Hematopoietic multipotent progenitor cell treated with erythropoietin and hydrocortisone succinate and interleukin-3 and kit ligand, for 6 days (in vitro differentiated cells): ENCODE data around the gene PLEKHM1.

ENCODE experiments used
- DNase-seq: peaks from one replicate; pipeline ENCODE4 v3.0.0-alpha.2; 2015

PLEKHM1 gene

DNA sequence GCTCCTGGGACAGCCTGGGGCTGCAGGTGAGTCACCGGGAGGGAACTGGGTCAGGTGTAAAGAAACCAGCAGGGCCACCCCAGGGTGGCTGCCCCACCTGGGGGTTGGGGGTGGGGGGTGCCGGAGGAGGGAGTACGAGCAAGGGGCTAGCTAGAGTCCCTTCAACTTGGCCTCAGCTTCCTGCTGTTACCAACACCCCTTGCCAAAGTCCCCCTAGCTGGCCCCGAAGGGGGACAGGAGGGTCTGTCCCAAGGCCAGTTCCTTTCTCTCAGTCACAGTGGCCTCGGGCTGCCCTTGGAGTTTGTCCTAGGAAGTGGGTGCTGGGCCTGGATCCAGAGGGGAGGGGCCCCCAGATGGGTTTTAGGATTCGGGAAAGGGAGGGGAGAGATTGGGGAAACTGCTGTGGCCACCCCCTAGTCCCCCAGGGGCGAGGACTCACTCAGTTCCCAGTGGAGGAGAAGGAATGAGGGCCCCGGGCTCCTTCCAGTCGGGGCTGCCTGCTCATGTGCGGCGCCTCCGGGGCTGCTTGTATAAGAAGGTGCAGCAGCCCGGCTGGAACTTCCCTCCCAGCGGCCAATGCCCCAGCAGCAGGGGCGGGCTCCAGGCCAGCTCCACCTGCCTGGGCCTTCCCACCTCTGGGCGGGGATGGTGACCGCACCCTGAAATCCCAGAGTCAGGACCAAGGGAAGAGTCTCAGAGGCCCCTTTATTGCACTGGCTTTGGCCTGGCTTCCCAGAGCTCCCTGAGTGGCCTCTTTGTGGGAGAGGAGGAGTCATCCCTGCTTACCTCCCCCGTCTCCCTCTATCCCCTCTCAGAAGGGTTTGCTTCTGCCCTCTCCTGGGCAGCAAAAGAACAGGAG, 65.2 kb downstream of the PLEKHM1 start:
- peak; percentile 66 for DNase-seq

DNA sequence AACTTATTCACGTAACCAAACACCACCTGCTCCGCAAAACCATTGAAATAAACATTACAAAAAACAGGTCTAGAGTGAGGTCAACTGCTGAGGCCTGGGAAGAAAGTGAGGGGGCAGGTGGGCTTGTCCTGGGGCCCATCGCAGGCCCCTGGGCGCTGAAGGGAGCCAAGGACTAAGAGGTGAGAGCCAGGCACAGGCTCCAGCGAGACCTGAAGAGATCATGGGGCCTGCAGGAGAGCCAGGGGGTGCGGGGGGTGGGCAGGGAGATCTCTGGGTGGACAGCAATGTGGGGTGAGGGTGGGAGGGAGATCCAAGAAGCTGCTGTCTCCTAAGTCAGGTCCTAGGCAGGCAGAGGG, 65.8 kb downstream of the PLEKHM1 start:
- DNase-seq = no peak

DNA sequence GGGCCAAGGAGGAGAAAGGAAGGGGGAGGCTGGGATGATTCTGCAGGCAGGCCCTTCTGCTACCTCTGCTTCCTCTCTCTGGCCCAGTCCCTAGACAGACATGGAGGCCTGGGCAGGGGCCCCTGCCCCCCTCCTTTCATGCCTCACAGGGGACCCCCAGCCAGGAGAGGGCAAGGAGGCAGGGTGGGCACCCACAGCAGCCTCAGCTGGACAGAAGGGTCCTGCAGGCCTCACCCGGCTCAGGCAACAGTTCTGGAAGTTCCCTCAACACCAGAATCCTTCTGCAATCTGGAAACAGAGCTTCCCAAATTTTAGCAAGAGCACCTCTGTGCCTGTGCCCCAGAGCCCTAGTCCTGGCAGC, 66.6 kb downstream of the PLEKHM1 start:
- DNase-seq = no peak

DNA sequence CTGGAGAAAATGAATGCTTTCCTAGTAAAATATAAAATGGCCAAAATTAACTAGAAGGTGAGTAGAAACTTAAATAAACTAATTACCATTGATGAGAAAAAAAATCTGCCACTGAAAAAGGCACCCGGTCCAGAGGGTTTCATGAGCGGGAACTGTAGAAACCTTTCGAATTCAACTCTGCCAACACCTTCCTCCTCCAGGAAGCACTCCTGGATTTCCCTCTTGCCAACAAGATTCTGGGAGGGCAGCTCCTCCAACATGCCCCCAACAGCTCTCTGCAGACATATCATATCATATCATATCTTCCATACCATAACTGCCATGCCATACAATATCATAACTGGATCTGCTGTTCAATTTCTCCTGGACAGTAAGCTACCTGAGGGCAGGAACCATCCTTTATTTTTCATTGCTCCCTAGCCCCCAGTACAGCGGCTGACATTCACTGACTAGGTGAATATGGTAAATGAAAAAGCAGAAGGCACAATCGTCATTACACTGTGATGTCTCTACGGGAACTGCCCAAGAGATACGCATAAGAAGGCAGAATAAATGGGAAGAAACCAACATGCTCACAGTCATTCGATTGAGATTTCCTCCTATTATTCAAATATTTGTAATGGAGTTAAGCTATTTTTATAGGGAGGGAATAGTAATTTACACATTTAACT, 67.1 kb downstream of the PLEKHM1 start:
- peak; percentile 3 for DNase-seq

DNA sequence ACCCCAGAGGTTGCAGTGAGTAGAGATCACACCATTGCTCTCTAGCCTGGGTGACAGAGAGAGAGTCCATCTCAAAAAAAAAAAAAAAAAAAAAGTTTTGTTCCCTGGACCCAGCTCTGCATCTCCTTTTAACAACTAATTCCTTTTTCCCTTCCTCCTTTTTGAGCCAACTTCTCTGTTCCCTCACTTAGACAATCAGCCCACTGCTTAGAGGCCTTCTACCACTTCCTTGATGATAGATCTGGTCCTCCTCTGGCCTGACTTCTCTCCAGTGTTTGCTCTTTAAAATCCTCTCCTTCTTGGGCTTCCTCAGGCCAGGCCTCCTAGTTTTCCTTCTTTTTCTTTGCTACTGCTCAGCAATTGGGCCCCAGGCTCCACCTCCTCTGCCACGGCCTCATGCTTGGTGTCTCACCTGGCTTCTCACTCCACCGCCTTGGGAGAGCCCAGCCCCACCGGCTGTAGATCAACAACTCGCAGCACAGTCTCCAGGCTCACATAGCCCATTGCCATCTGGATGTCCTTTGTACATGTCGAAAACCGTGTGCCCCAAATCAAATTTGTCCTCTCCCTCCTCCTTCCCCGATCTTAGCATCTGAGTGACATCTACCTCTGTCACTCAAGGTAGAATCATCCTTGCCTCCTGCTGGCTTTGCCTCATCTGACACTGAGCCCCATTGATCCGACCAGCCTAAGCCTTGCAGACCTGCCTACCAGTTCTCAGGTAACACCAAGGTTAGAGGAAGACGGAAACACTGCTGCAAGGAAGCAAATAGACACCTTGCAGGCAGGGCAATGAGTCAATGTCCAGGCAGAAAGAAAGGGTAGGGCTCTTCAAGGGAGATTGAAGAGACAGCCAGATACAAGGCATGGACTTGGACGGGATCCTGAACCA, 75.3 kb downstream of the PLEKHM1 start:
- DNase-seq = no peak

DNA sequence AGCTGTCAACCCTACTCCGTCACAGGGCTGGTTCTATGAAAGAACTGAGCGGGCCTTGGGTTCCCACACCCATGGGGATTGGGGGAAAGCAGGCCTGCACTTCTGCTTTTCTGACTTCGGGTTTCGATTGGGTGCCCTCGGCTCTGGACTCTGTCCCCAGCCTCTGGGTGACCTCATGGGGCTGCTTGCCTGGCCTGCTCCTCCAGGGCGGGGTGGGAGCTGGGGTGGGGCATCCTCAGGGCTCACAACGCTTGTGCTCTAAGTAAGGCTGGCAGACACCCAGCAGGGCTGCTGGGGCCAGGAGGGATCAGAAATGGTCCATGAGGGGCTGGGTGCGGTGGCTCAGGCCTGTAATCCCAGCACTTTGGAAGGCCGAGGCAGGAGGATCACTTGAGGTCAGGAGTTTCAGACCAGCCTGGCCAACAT, 77.0 kb downstream of the PLEKHM1 start:
- DNase-seq = no peak

DNA sequence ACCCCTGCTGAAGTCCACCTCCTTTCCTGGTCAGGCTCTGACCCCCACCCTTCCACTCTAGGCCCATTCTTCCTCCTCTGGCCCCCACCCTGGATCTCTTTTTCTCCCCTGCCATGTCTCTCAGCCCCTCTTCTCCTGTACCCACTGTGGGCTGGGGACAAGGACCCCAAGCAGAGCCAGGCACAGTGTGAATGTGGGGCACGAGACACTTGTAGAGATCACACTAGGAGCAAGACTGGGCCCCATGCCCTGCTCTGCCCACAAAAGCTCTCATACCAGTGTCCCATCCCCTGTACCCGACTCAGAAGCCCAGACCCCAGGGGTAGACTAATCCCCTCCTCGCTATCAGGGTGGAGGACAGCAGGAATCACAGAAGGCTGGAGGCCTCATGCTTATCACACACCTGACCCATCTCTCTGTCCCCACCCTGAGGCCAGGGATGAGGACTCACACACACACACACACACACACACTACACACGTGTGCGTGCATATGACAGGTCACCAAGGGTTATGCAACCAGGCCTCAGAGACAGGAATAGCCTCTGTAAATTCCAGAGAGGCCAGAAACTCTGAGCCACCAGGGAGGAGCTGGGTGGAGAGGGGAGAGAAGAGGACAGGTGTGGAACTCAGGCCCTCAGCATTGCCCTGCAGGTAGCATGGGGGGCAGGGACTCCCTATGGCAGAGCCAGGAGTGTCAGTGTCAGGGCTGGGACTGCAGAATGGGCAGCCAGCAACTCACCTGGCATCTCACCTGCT, 79.0 kb downstream of the PLEKHM1 start:
- DNase-seq = no peak

DNA sequence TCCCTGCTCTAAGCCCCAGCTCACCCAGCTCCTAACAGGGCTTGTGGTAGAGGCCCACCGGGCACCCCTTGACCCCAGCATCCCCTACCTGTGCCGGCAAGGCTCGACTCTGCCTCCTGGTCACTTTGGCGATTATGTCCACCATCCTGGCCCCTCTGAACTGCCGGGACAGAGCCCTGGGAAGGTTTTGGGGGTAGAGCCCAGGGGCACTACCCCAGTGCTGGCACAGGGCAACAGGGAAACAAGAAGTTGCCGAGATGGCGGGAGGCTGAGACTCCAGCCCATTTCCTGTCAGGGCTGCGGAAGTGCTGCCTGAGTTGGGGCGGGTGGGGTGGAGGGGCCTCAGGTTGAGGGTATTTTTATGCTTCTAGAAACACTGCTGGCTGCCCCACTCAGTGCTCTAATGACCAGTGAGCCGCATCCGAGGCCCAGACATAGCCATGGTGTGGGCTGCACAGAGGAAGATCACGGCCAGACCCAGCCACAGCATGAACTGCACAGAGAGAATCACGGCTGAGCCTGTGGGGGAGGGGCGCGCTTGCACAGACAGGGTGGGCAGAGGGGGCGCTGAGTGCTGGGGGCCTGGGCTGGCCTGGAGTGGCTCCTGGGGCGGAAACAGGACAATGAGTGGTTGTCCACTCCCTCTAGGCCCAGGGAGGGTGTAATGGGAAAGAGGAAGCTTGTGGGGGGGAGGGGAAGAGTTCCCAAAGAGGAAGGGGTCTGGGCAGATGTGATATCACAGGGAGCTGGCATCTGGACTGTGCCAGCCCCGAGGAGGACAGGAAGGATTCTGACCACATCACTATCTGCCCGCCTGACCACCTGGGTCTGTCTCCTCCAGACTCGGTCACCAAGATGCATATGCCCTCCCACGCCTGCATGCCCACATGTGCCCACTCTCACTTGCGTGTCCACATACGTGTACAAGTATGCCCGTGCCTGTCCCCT, 80.1 kb downstream of the PLEKHM1 start:
- peak; percentile 70 for DNase-seq

DNA sequence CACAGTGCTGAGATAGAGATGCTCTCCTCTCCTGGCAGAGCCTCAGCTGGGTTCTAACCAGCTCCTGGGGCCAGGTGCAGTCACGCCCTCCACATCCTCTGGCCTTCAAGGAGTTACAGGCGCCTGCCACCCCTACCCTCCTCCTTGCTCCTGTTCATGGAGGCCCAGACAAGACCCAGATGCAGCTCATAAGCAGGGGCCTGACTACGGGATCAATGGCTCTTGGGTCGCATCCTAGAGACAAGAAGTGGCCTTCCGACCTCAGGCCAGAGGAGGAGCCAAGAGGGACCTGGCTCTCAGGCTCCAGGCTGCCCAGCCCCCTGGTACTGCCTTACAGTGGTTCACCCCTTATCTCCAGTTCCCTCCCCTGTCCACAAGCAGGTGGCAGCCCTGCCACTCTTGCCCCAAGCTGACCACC, 80.9 kb downstream of the PLEKHM1 start:
- no peak for DNase-seq

DNA sequence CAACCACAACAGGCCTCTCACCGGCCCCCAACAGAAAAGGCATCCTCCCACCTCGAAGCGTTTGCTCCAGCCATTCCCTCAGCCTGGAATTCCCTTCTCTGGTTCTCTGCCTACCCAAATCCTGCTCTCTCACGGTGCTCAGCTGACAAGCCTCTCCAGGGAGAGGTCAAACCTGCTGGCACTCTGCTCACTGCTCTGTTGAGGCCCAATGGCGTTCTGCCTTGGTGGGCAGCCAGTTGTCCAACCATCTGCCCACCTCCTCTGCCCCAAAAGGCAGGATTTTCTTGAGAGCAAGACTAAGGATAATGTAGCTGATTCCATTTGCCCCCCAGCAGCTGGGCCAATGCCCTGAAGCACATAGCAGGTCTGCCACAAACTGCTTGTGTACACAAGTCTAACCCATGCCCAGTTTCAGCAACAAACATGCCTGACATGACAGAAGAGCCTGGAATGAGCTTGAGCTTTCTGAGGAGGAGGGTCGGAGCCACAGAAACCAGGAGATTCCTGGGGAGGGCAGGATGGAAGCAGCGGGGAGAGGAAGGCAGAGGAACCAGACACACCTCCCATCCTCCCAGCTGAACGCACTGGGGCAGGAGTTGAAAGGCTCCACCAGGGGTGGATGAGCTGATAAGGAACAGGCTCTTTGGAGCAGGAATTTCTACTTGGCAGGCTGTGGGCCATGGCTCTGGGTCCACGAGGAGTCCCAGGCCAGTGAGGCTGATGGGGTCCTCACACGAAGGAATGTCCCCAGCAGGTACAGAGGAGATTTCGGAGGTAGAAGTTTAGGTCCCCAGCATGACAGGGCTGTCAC, 81.7 kb downstream of the PLEKHM1 start:
- no peak for DNase-seq

DNA sequence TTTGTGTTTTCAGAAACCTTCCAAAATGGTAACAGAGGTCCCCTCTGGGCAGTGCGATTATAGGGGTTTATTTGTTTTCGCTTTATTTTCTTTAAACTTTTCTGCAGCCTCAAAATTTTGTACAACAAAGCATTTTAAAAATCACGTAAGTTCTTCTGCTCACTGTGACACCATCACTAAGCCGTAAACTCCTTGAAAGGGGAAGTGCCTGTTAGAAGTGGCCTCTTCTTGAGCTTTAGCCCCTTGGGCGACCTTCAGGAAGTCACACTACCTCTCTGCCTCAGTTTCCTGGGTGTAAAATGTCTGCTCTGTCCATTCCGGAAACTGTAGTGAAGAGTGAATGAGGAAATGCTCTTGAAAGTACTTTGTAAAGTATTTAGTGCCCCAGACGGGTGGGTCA, 84.4 kb downstream of the PLEKHM1 start:
- DNase-seq = no peak

DNA sequence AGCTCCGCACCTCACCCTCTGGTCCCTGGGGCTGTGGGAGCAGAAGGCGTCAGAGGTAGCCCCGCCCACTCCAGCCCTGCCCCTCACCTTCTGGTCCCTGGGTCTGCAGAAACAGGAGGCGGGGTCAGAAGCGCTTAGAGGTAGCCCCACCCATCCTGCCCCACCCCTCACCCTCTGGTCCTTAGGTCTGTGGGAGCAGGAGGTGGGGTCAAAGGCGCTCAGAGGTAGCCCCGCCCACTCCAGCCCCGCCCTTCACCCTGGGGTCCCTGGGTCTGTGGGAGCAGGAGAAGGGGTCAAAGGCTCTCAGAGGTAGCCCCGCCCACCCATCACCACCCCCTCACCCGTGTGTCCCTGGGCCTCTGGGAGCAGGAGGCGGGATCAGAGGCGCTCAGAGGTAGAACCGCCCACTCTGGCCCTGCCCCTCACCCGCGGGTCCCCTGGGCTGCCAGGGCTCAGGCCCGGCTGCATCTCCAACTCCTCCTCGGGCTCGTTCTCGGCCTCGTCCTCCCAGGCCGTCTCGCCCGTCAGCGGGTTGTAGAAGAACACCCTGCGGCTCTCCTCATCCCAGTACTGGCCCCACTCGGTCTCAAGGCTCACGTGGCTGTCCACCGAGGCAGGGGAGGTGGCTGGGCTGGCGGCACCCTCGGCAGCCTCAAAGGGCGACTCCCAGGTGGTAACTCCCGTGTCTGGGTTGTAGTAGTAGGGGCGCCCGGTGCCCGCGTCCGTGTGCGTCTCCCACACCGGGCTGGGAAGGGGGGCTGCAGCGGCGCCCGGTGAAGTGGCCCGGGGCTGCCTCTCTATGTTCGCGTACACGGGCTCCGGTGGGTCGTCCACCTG, 85.1 kb downstream of the PLEKHM1 start:
- peak; percentile 54 for DNase-seq

DNA sequence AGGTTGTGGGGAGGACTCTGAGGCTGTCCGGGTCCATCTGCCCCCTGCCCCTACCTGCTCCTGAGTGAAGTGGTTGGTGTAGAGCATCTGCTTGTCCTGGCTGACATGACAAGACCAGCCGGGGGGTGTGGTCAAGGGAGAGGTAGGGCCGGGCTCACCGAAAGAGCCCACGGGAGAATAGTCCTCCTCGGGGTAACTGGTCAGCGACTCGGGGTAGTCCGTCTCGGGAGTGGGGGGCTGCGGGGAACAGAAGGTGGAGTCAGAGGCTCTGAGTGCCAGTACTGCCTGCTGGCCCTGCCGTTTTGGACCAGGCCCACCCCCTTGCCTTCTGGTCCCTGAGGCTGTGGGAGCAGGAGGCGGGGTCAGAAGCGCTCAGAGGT, 85.7 kb downstream of the PLEKHM1 start:
- no peak for DNase-seq

DNA sequence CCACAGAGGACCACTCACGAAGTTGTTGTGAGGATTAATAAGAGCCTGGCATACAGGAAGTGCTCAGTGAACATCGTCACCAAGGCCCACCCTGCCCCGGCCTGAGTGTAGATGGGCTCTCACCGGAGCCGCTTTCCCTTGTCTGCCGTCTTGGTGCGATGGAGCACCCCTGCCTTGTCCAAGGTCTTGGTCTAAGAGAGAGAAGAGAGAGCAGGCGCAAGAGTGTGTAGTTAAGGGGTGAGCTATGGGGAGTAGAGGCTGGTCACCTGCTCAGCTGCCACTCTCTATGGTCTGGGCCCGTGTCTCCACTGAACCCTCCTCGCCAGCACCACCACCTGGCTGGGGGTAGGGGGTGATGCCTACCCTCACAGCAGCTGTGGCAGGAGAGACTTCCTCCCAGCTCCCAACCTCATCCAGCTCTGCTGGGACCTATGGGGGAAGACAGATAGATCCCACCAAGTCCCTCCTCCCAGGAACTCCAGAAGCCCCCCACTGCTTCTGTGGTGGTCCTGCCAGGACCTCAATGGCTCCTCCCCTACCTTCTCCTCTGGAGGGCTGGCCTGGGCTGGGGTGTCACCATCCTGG, 86.5 kb downstream of the PLEKHM1 start:
- DNase-seq = no peak

DNA sequence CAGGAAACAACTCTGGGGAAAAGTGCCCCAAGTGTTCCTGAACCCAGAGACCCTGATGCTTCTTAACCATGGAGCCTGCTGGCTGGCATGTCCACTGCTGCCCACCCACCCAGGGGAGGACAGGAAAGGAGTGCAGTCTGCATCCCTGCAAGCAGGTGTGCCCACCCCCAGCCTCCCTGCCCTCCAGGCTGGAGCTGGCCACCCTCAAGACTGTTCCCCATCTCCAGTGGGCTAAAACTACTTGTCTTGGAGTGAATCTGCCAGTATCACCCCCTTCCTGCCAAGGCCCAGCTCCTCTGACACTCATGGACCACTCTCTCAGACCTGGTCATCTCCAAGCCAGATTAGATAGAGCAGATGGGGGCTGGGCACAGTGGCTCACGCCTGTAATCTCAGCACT, 87.6 kb downstream of the PLEKHM1 start:
- no peak for DNase-seq

DNA sequence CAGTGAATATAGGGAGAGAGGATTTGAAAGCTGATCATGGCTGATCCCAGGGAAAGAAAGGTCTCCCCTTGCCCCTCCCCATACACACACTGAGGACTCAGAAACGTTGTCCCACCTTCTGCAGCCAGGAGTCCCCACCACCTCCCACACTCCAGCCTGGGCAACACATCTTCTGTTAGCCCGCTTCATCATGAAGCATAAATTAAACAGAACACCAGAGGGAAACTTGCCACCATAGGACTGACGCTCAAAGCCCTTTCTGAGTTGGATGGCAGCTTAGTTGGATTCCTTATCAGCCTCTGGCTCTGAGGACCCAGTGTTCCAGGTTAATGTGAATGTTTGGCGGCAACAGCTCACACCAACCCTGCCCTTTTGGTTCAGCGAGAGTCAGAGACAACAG, 91.7 kb downstream of the PLEKHM1 start:
- no peak for DNase-seq

DNA sequence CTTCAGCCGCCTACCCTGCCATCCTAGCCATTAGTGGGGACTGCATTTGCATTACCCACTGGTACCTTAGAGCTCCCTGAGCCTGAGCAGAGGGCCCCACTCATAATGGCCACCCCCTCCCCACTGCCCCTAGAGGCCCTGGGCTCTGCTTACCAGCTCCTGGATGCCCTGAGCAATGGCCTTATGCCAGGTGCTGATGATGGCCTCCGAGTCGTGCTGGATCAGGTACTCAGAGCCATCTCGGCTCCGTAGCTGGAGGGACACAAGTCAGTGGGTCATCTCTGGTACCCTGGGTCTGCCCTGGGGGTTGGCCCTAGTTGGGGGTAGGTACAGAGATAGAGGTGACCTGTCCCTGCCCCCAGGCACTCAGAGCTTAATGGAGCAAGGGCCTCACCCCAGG, 92.7 kb downstream of the PLEKHM1 start:
- no peak for DNase-seq

DNA sequence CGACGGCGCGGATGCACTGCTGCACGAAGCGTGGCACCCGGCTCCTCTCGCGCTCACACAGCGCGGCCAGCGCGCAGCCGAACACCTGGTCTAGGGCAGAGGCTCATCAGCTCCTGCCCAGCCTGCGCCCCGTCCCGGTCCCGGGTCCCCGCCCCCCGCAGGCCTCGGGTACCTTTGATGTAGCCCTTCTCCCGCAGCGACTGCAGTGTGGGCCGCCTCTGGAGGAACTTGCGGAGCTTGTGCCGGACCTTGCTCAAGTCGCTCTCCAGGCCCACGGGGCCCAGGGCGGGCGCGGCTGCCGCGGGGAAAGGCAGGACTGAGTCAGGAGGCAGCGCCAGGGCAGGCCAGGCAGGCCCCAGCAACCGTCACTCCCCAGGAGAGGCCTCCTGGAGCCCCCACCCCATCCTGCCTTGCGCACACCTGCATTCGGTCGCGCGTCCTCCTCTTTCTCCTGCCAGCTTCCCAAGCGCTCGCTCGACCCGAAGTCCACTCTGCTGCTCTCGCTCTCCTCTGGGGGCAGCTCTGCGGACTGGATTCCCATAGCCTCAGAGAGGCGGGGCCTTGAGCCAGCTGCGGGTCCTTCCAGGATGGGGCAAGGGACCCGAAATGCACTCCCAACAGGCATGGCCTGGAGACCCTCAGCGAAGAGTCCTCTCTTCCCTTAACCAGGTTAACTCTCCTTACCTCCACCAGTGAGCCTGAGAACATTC, 93.9 kb downstream of the PLEKHM1 start:
- DNase-seq = no peak
